Measurements from ENCODE around the gene C2orf49. TPM values are rescaled to one million over a fixed set of nuclear protein-coding genes. Genes with fewer than 3 reads are reported as not detected.

Gene C2orf49
- total and polyA plus RNA-seq, 2 of the 8 experiments (the other 6 are each of a cell fraction or from before 2014, with no cell fraction given), result 5.6 to 19.9 TPM

DNA sequence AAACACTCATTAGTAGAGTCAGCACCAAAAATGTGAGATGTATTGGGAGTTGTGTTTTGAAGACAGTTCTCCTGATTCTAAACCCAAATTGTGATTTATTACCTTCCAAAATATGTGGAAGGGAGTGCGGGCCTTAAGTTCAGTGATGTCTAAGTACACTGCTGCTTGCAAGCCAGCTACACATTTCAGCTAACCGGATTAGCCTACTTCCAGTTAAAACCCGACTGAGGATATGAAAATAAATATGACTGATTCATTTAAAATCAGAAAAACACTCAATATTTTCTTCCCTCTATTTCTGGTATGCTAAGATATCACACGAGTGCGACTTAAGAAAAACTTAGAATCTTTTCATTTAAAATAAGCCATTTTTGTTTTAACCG lies 60.6 kb downstream of the C2orf49 start:
- peak overlapping the region; percentile 81 to 96 (median 92) for H3K4me3 ChIP-seq (ENCODE audit: extremely low read depth in 1 of 4, insufficient read depth in 2 of 4, low read depth in 3 of 4, low read length in 4 of 4)
- no peak overlapping the region for H2BK120ac ChIP-seq (replicated peaks; ENCODE audit: low read depth, low read length)
- H3K27ac ChIP-seq (ENCODE audit: low read depth, low read length), result peak overlapping the region; percentile 92; the same call in 1 of the 2 replicates
- peaks cover 4% of the 10 kb centered on the region; the same call in 1 of the 2 replicates for H3K23me2 ChIP-seq (ENCODE audit: low read depth, low read length)
- no peak overlapping the region for H2BK5ac ChIP-seq (ENCODE audit: low read depth, low read length)
- FAIRE-seq, result no peak
- no peak for DNase-seq (ENCODE audit: low read depth in 1 of 2, low spot score in 2 of 2)
- H2BK20ac ChIP-seq (ENCODE audit: low read length), result no peak overlapping the region
- peaks cover 7 to 17% (median 13%) of the 10 kb centered on the region in 4 experiments for H3K27me3 ChIP-seq (replicated peaks in 1 of 4; ENCODE audit: control insufficient read depth in 3 of 4, extremely low read depth in 1 of 4, insufficient read depth in 3 of 4, low read length in 3 of 4)
- no peak overlapping the region for H3K14ac ChIP-seq (ENCODE audit: insufficient read length)
- H3K56ac ChIP-seq (replicated peaks; ENCODE audit: insufficient read length, low read depth, low read length), result no peak overlapping the region
- H3K4ac ChIP-seq (replicated peaks; ENCODE audit: insufficient read length, low read depth, low read length), result no peak overlapping the region
- H3K79me2 ChIP-seq (ENCODE audit: control insufficient read depth in 1 of 2, insufficient read depth in 2 of 2, low read length in 2 of 2), result peaks cover 0 to 51% of the 10 kb centered on the region in 2 experiments; a peak in 2 of 4 replicates
- no peak overlapping the region for H4K5ac ChIP-seq (ENCODE audit: insufficient read length, low read depth, low read length)
- no peak overlapping the region for H2AK5ac ChIP-seq (ENCODE audit: low read depth, low read length)
- H3K79me1 ChIP-seq (ENCODE audit: low read depth, low read length), result peaks cover 8% of the 10 kb centered on the region
- H3K9ac ChIP-seq (replicated peaks in 1 of 4; ENCODE audit: extremely low read depth in 1 of 4, low read depth in 3 of 4, low read length in 3 of 4), result peak overlapping the region; percentile 56 to 95 (median 82); a peak in 6 of 7 replicates
- no peak overlapping the region for H2BK15ac ChIP-seq (ENCODE audit: low read length)
- H2BK12ac ChIP-seq (ENCODE audit: low read depth, low read length), result no peak overlapping the region
- H4K20me1 ChIP-seq (replicated peaks in 1 of 2; ENCODE audit: control insufficient read depth in 1 of 2, insufficient read depth in 2 of 2, low read length in 2 of 2), result peaks cover 0 to 1% of the 10 kb centered on the region in 2 experiments
- no peak overlapping the region for H3K18ac ChIP-seq (ENCODE audit: extremely low read depth, low read length)
- H2AFZ ChIP-seq (ENCODE audit: low read length), result no peak overlapping the region
- no peak overlapping the region; the same call in 1 of the 2 replicates for H4K8ac ChIP-seq (ENCODE audit: extremely low read depth, insufficient read depth, low read length)
- ChIA-PET CTCF (ENCODE audit: partially characterized antibody) (interaction anchor here (0.9 to 3.6 kb wide), 5 partner anchors 8 to 123 kb away, joined by 3 to 19 read pairs (median 6); no protein-coding TSS in a partner anchor), POLR2A (ENCODE audit: partially characterized antibody) (interaction anchor here (0.8 to 2.8 kb wide), 14 partner anchors 8 to 154 kb away, joined by 3 to 32 read pairs (median 6); no protein-coding TSS in a partner anchor)
- H3K4me2 ChIP-seq (ENCODE audit: insufficient read depth in 1 of 2, low read depth in 2 of 2, low read length in 2 of 2), result peak overlapping the region; percentile 54 to 83
- H4K91ac ChIP-seq (replicated peaks; ENCODE audit: insufficient read length, low read length), result no peak overlapping the region
- peaks cover 5 to 6% of the 10 kb centered on the region in 2 experiments; a peak in 1 of 4 replicates for H3K9me3 ChIP-seq (ENCODE audit: insufficient read depth in 2 of 2, low read depth in 1 of 2, low read length in 1 of 2)
- peaks cover 0 to 5% (median 2%) of the 10 kb centered on the region in 4 experiments; a peak in 5 of 7 replicates for H3K4me1 ChIP-seq (replicated peaks in 1 of 4; ENCODE audit: control insufficient read depth in 3 of 4, insufficient read depth in 4 of 4, low read length in 3 of 4)
- H3K36me3 ChIP-seq (ENCODE audit: control insufficient read depth in 2 of 4, insufficient read depth in 4 of 4, low read length in 3 of 4), result no peaks in the 10 kb centered on the region; a peak in 1 of 8 replicates
- H3K23ac ChIP-seq (ENCODE audit: insufficient read length), result no peak overlapping the region
- 32% methylated on average over 6 of the region's 6 CpGs; no CpG with 5 or more reads in 1 of the 2 experiments for WGBS, 2 experiments (ENCODE audit: extremely low coverage in 1 of 2, insufficient coverage in 1 of 2, insufficient read length in 1 of 2, insufficient replicate concordance in 2 of 2, low coverage in 1 of 2, low lambda C conversion rate in 2 of 2, missing lambda C conversion rate in 1 of 2)
- TF ChIP-seq SP4 (IDR thresholded peaks at IDR 0.05; ENCODE audit: low read length), result no peak
- TF ChIP-seq TEAD4 (IDR thresholded peaks at IDR 0.05; ENCODE audit: low read depth, low read length), result no peak
- no peak for TF ChIP-seq CHD2 (IDR thresholded peaks at IDR 0.05; ENCODE audit: low read length)
- TF ChIP-seq SRF (IDR thresholded peaks at IDR 0.05; ENCODE audit: low read depth, low read length), result no peak
- TF ChIP-seq, protein P1, sequence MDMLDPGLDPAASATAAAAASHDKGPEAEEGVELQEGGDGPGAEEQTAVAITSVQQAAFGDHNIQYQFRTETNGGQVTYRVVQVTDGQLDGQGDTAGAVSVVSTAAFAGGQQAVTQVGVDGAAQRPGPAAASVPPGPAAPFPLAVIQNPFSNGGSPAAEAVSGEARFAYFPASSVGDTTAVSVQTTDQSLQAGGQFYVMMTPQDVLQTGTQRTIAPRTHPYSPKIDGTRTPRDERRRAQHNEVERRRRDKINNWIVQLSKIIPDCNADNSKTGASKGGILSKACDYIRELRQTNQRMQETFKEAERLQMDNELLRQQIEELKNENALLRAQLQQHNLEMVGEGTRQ (IDR thresholded peaks at IDR 0.05; ENCODE audit: low read length), result no peak
- TF ChIP-seq JUND (IDR thresholded peaks at IDR 0.05; ENCODE audit: low read length), result no peak
- TF ChIP-seq GTF2F1 (IDR thresholded peaks at IDR 0.05; ENCODE audit: borderline replicate concordance, low read depth, low read length), result no peak
- TF ChIP-seq SP1 (IDR thresholded peaks at IDR 0.05; ENCODE audit: low read depth, low read length), result no peak
- no peak for TF ChIP-seq SIRT6 (IDR thresholded peaks at IDR 0.05; ENCODE audit: low read length)
- no peak for TF ChIP-seq POLR2A (IDR thresholded peaks at IDR 0.05; ENCODE audit: control extremely low read depth in 1 of 2, low read depth in 2 of 2, low read length in 2 of 2)
- TF ChIP-seq HDAC6 (IDR thresholded peaks at IDR 0.05; ENCODE audit: low read depth, low read length), result no peak
- TF ChIP-seq SIX5 (IDR thresholded peaks at IDR 0.05; ENCODE audit: low read depth, low read length), result no peak
- no peak for TF ChIP-seq PHF8 (conservative IDR thresholded peaks at IDR 0.05; ENCODE audit: low read depth, low read length)
- no peak for TF ChIP-seq CBX5 (IDR thresholded peaks at IDR 0.05; ENCODE audit: low read depth, low read length)

Data from H1 (cell line).